B cell (primary cell): ENCODE data around the gene RABEPK. TPM values are rescaled to one million over a fixed set of nuclear protein-coding genes. Genes with fewer than 3 reads are reported as not detected.

Experiments used
- ATAC-seq: fragments of 200-7000 bp; cut with Tn5 transposase; one replicate; pipeline ENCODE4 v1.10.0; 2021; ENCODE audit warnings: low read depth, mild to moderate bottlenecking, moderate number of reproducible peaks, moderate library complexity
- CTCF ChIA-PET: fragments of 350-600 bp; sonication (Branson Sonifier 250); formaldehyde crosslinking; loops from one replicate; lab custom pipeline; 2021; ENCODE audit warnings: antibody characterized with exemption, inconsistent platforms; lab: Charles Lee
- POLR2A ChIA-PET: fragments of 350-600 bp; sonication (Branson Sonifier 250); formaldehyde crosslinking; loops from one replicate; lab custom pipeline; 2021; ENCODE audit warnings: antibody characterized with exemption; lab: Charles Lee
- DNase-seq: peaks from one replicate; pipeline ENCODE4 v3.0.0; 2013
- H2AFZ ChIP-seq: 2 replicates; pipeline ENCODE4 v1.6.1; 2012; ENCODE audit warnings: mild to moderate bottlenecking, low read depth, low read length; ENCODE audit not compliant: insufficient read depth, poor library complexity, severe bottlenecking
- H3K27ac ChIP-seq, 2 donors: 1 replicate in 1 of 2; 2 replicates in 1 of 2; pipeline ENCODE4 v1.5.1; 2012 to 2013; ENCODE audit warnings: low read length in 2 of 2, mild to moderate bottlenecking in 2 of 2, moderate library complexity in 1 of 2
- H3K27me3 ChIP-seq, 4 experiments: fragments of 200-600 bp in 1 of 4; sonication (generic) in 1 of 4; replicated peaks in 1 of 4; 1 replicate in 2 of 4; 2 replicates in 2 of 4; pipeline versions ENCODE4 v1.6.1 to v1.7.0; 2013 to 2016; ENCODE audit warnings: low read length in 3 of 4, mild to moderate bottlenecking in 2 of 4, mixed read lengths in 1 of 4, moderate library complexity in 1 of 4; ENCODE audit not compliant: insufficient read depth in 4 of 4, control insufficient read depth in 3 of 4; ENCODE audit errors: control extremely low read depth in 1 of 4
- H3K36me3 ChIP-seq, 2 experiments: replicated peaks in 1 of 2; 1 replicate in 1 of 2; 2 replicates in 1 of 2; pipeline versions ENCODE4 v1.6.1 to v1.7.1; 2013; ENCODE audit warnings: low read length in 1 of 2; ENCODE audit not compliant: insufficient read depth in 2 of 2, control insufficient read depth in 1 of 2; ENCODE audit errors: control extremely low read depth in 1 of 2, extremely low read depth in 1 of 2
- H3K4me1 ChIP-seq, 2 donors: fragments of 200-600 bp in 1 of 2; sonication (generic) in 1 of 2; 1 replicate in 1 of 2; 2 replicates in 1 of 2; pipeline versions ENCODE4 v1.5.1 to v1.6.1; 2013 to 2017; ENCODE audit warnings: low read length in 2 of 2; ENCODE audit not compliant: control insufficient read depth in 2 of 2, insufficient read depth in 2 of 2
- H3K4me2 ChIP-seq: replicated peaks from 2 replicates; pipeline ENCODE3; 2012; ENCODE audit warnings: mild to moderate bottlenecking, low read depth, low read length; ENCODE audit not compliant: poor library complexity, severe bottlenecking
- H3K4me3 ChIP-seq, 5 experiments: fragments of 200-600 bp in 1 of 5; sonication (generic) in 1 of 5; 1 replicate in 3 of 5; 2 replicates in 2 of 5; pipeline versions ENCODE4 v1.5.1 to v1.7.0; 2011 to 2016; ENCODE audit warnings: low read length in 4 of 5, mild to moderate bottlenecking in 4 of 5, low read depth in 2 of 5, control low read depth in 1 of 5, moderate library complexity in 1 of 5; ENCODE audit not compliant: insufficient read depth in 1 of 5; ENCODE audit errors: control extremely low read depth in 1 of 5, extremely low read depth in 1 of 5
- H3K79me2 ChIP-seq: fragments of 200-600 bp; sonication (generic); one replicate; pipeline ENCODE4 v1.6.0; 2016; ENCODE audit warnings: low read length; ENCODE audit not compliant: control insufficient read depth, insufficient read depth
- H3K9ac ChIP-seq: fragments of 200-600 bp; sonication (generic); 2 replicates; pipeline ENCODE4 v1.6.1; 2017; ENCODE audit warnings: mild to moderate bottlenecking, low read length, moderate library complexity
- H3K9me3 ChIP-seq, 3 donors: one replicate each; pipeline versions ENCODE4 v1.6.1 to v1.7.1; 2013; ENCODE audit warnings: low read length in 2 of 3; ENCODE audit not compliant: control insufficient read depth in 2 of 3, insufficient read depth in 1 of 3; ENCODE audit errors: control extremely low read depth in 1 of 3
- H4K20me1 ChIP-seq: 2 replicates; pipeline ENCODE4 v1.6.0; 2012; ENCODE audit warnings: mild to moderate bottlenecking, low read length; ENCODE audit not compliant: insufficient read depth, control insufficient read depth, poor library complexity, severe bottlenecking
- H3K27ac Mint-ChIP-seq: one replicate; pipeline ENCODE4 v1.8.0; 2021; ENCODE audit warnings: mixed read lengths
- H3K27me3 Mint-ChIP-seq: one replicate; pipeline ENCODE4 v1.8.0; 2021; ENCODE audit warnings: mixed read lengths
- H3K4me1 Mint-ChIP-seq: one replicate; pipeline ENCODE4 v1.8.0; 2021; ENCODE audit warnings: mixed read lengths
- H3K4me3 Mint-ChIP-seq: one replicate; pipeline ENCODE4 v1.8.0; 2021; ENCODE audit warnings: mixed read lengths
- H3K9me3 Mint-ChIP-seq: one replicate; pipeline ENCODE4 v1.8.0; 2022; ENCODE audit warnings: mixed read lengths; ENCODE audit not compliant: insufficient read depth
- EZH2 ChIP-seq: IDR thresholded peaks from 2 replicates; pipeline ENCODE4 v1.6.1; 2012; ENCODE audit warnings: borderline replicate concordance, low read depth, mild to moderate bottlenecking, moderate library complexity, low read length; ENCODE audit not compliant: insufficient read depth, poor library complexity, severe bottlenecking
- WGBS: methylation state at CpG from one replicate; pipeline ENCODE4 v1.1.5; 2013; ENCODE audit warnings: missing lambda C conversion rate; ENCODE audit not compliant: insufficient coverage; 5-methylcytosine and 5-hydroxymethylcytosine counted together
- intact Hi-C: fragments of 100-400 bp; cut with micrococcal nuclease; formaldehyde crosslinking; loops from one replicate; pipeline ENCODE4 v1.10.0; 2022
- polyA plus RNA-seq: library from polyadenylated mRNA; depleted of rRNA; stranded (reverse); fragments of >200 nt; gene quantifications from 2 replicates; pipeline ENCODE4 v1.2.3, GENCODE V29; 2012
- total RNA-seq, 2 donors: library from RNA; stranded (reverse); fragments of 120-200 nt in 1 of 2; gene quantifications; 1 replicate in 1 of 2; 2 replicates in 1 of 2; pipeline versions ENCODE4 v1.2.3 to v1.2.4, GENCODE V29; 2013 to 2022
- TF ChIP-seq, protein P1 (sequence below): fragments of 200-600 bp; IDR thresholded peaks from one replicate; pipeline ENCODE4 v1.8.0; 2022; ENCODE audit warnings: antibody characterized with exemption, mild to moderate bottlenecking

The RABEPK gene
- total and polyA plus RNA-seq, 2 donors (not counting 1 experiment from before 2014, with no cell fraction given) = 9.0 to 12.2 TPM

DNA sequence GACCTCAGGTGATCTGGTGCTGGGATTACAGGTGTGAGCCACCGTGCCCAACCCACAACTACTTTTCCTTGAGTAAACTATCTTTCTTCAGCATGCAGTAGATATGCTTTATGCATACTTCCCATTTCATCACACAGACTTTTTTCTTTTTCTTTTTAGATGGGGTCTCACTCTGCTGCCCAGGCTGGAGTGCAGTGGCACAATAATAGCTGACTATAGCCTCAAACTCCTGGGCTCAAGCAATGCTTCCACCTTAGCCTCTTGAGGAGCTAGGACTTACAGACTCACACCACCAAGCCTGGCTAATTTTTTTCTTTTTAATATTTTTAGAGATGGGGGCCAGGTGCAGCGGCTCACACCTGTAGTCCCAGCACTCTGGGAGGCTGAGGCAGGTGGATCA, 33.6 kb upstream of the RABEPK start:
- TF ChIP-seq EZH2 = no peak
- TF ChIP-seq, protein P1, sequence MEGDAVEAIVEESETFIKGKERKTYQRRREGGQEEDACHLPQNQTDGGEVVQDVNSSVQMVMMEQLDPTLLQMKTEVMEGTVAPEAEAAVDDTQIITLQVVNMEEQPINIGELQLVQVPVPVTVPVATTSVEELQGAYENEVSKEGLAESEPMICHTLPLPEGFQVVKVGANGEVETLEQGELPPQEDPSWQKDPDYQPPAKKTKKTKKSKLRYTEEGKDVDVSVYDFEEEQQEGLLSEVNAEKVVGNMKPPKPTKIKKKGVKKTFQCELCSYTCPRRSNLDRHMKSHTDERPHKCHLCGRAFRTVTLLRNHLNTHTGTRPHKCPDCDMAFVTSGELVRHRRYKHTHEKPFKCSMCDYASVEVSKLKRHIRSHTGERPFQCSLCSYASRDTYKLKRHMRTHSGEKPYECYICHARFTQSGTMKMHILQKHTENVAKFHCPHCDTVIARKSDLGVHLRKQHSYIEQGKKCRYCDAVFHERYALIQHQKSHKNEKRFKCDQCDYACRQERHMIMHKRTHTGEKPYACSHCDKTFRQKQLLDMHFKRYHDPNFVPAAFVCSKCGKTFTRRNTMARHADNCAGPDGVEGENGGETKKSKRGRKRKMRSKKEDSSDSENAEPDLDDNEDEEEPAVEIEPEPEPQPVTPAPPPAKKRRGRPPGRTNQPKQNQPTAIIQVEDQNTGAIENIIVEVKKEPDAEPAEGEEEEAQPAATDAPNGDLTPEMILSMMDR = no peak
- Histone ChIP-seq H3K4me3 (no peak overlapping the region), H3K79me2 (peaks cover 59% of the 10 kb centered on the region), H3K4me2 (no peak overlapping the region), H4K20me1 (peaks cover 32% of the 10 kb centered on the region), H2AFZ (no peak overlapping the region), H3K27me3 (no peaks in the 10 kb centered on the region), H3K36me3 (peaks cover 2 to 15% of the 10 kb centered on the region in 2 experiments), H3K27ac (no peak overlapping the region), H3K4me1 (no peaks in the 10 kb centered on the region), H3K9me3 (no peaks in the 10 kb centered on the region), H3K9ac (no peak overlapping the region)
- Mint-ChIP-seq H3K27ac (no peak overlapping the region), H3K4me3 (no peak overlapping the region), H3K27me3 (no peaks in the 10 kb centered on the region), H3K9me3 (no peaks in the 10 kb centered on the region), H3K4me1 (peaks cover 7% of the 10 kb centered on the region)
- CTCF ChIA-PET = no interaction called here
- intact Hi-C loops = no loop called here
- WGBS = 93% methylated on average over 2 of the region's 2 CpGs
- DNase-seq (no peak), ATAC-seq (no peak)
- POLR2A ChIA-PET = interaction anchor here (0.6 to 0.7 kb wide), 2 partner anchors 103 to 329 kb away, joined by 8 to 13 read pairs; no protein-coding TSS in a partner anchor

GRCh38 chr9:125169895-125170294, 30.4 kb upstream of the RABEPK start:
- ChIA-PET POLR2A (no interaction called here), CTCF (interaction anchor here (0.7 kb wide), 1 partner anchor 549 kb away, joined by 3 read pairs; no protein-coding TSS in a partner anchor)
- TF ChIP-seq EZH2 = no peak
- TF ChIP-seq, protein P1 = no peak
- H3K9me3 ChIP-seq = no peaks in the 10 kb centered on the region
- no peak for ATAC-seq
- Mint-ChIP-seq H3K4me3 (no peak overlapping the region), H3K27ac (no peak overlapping the region), H3K27me3 (no peaks in the 10 kb centered on the region), H3K4me1 (peaks cover 23% of the 10 kb centered on the region), H3K9me3 (no peaks in the 10 kb centered on the region)
- peaks cover 7 to 13% of the 10 kb centered on the region in 2 donors for H3K4me1 ChIP-seq
- H3K79me2 ChIP-seq = peaks cover 73% of the 10 kb centered on the region
- H3K4me3 ChIP-seq = no peak overlapping the region
- DNase-seq = no peak
- H3K27me3 ChIP-seq = no peaks in the 10 kb centered on the region
- intact Hi-C loops = no loop called here
- H3K9ac ChIP-seq = no peak overlapping the region
- H3K4me2 ChIP-seq = no peak overlapping the region
- H4K20me1 ChIP-seq = peaks cover 27% of the 10 kb centered on the region
- H3K27ac ChIP-seq = no peak overlapping the region
- H2AFZ ChIP-seq = no peak overlapping the region
- H3K36me3 ChIP-seq = peaks cover 2 to 20% of the 10 kb centered on the region in 2 experiments
